GM19468 (cell line): Measurements from ENCODE around the gene PCDHAC2.

Experiments used
- ATAC-seq: cut with Tn5 transposase; IDR thresholded peaks from one replicate; pipeline ENCODE4 v1.9.1; 2021; ENCODE audit warnings: mild to moderate bottlenecking, moderate library complexity, moderate number of reproducible peaks; ENCODE audit not compliant: unreplicated experiment; ENCODE audit errors: extremely low read depth

Gene PCDHAC2

GRCh38 chr5:140966293-140967225 is at the start of gene PCDHAC2:
PCDHAC2 (plus strand) TSS chr5:140966476; CDS start chr5:140966767, 291 bp downstream.
- ATAC-seq = no peak

GRCh38 chr5:140923601-140924000 is 42.7 kb upstream of the PCDHAC2 start:
- no peak for ATAC-seq

GRCh38 chr5:140925806-140926442 is 40.4 kb upstream of the PCDHAC2 start, which contains the start of gene PCDHAC1:
PCDHAC1 (plus strand) TSS chr5:140926299; CDS start chr5:140926893, 594 bp downstream.
- no peak for ATAC-seq

- ATAC-seq = no peak
These were observed 39.6 kb upstream of the PCDHAC2 start for GRCh38 chr5:140926443-140927227.

GRCh38 chr5:140927228-140927573 is 39.1 kb upstream of the PCDHAC2 start:
- ATAC-seq = no peak

GRCh38 chr5:140934964-140935606 is 31.2 kb upstream of the PCDHAC2 start:
- no peak for ATAC-seq

GRCh38 chr5:140946578-140946977 is 19.7 kb upstream of the PCDHAC2 start:
- no peak for ATAC-seq

GRCh38 chr5:140951636-140952035 is 14.6 kb upstream of the PCDHAC2 start:
- no peak for ATAC-seq

- no peak for ATAC-seq
These were observed 13.0 kb upstream of the PCDHAC2 start for GRCh38 chr5:140953234-140953633.

GRCh38 chr5:140962190-140962589 is 4.1 kb upstream of the PCDHAC2 start:
- ATAC-seq = no peak

GRCh38 chr5:140964356-140964755 is 1.9 kb upstream of the PCDHAC2 start:
- no peak for ATAC-seq

GRCh38 chr5:140965905-140966292 is 377 bp upstream of the PCDHAC2 start:
- ATAC-seq = no peak

GRCh38 chr5:140967226-140967893 is 1.1 kb downstream of the PCDHAC2 start:
- no peak for ATAC-seq

GRCh38 chr5:140969880-140970279 is 3.6 kb downstream of the PCDHAC2 start:
- ATAC-seq = no peak

- ATAC-seq = no peak
These were observed 7.3 kb downstream of the PCDHAC2 start for GRCh38 chr5:140973550-140973949.

- no peak for ATAC-seq
These were observed 10.7 kb downstream of the PCDHAC2 start for GRCh38 chr5:140977003-140977402.

GRCh38 chr5:140978260-140978659 is 12.0 kb downstream of the PCDHAC2 start:
- no peak for ATAC-seq

- no peak for ATAC-seq
These were observed 12.7 kb downstream of the PCDHAC2 start for GRCh38 chr5:140978983-140979382.

GRCh38 chr5:140982083-140982716 is 15.9 kb downstream of the PCDHAC2 start:
- no peak for ATAC-seq
